Astrocyte (in vitro differentiated cells and primary cell): ENCODE results near the gene SYCE3. TPM values are rescaled to one million over a fixed set of nuclear protein-coding genes. Genes with fewer than 3 reads are reported as not detected.

Source experiments
- DNase-seq: peaks from one replicate; pipeline ENCODE4 v3.0.0-alpha.2; 2010; ENCODE audit warnings: low read depth
- FAIRE-seq: peaks from 2 replicates; lab custom pipeline; 2011; peaks lifted over from hg19 to GRCh38; lab: Jason Lieb, UNC
- H2AFZ ChIP-seq: 2 replicates; pipeline ENCODE4 v1.6.0; 2012; ENCODE audit warnings: low read depth, low read length, inconsistent platforms
- H3K27ac ChIP-seq: 2 replicates; pipeline ENCODE4 v1.5.1; 2011; ENCODE audit warnings: low read depth, low read length, inconsistent platforms
- H3K27me3 ChIP-seq: 2 replicates; pipeline ENCODE4 v1.6.0; 2011; ENCODE audit warnings: low read length, inconsistent platforms; ENCODE audit not compliant: insufficient read depth
- H3K36me3 ChIP-seq: 2 replicates; pipeline ENCODE4 v1.5.1; 2011; ENCODE audit warnings: low read length, inconsistent platforms; ENCODE audit not compliant: insufficient read depth
- H3K4me1 ChIP-seq: 2 replicates; pipeline ENCODE4 v1.5.1; 2011; ENCODE audit warnings: low read length, inconsistent platforms; ENCODE audit not compliant: insufficient read depth
- H3K4me2 ChIP-seq: 2 replicates; pipeline ENCODE4 v1.6.0; 2012; ENCODE audit warnings: low read length, inconsistent platforms
- H3K4me3 ChIP-seq: 2 replicates; pipeline ENCODE4 v1.5.1; 2011; ENCODE audit warnings: low read depth, mild to moderate bottlenecking, low read length, inconsistent platforms; ENCODE audit not compliant: insufficient read depth
- H3K79me2 ChIP-seq: 2 replicates; pipeline ENCODE4 v1.6.0; 2012; ENCODE audit warnings: mild to moderate bottlenecking, low read length, inconsistent platforms; ENCODE audit not compliant: insufficient read depth
- H3K9ac ChIP-seq: 2 replicates; pipeline ENCODE4 v1.6.0; 2012; ENCODE audit warnings: mild to moderate bottlenecking, low read length, inconsistent platforms
- H3K9me3 ChIP-seq: 2 replicates; pipeline ENCODE4 v1.5.1; 2012; ENCODE audit warnings: low read depth, mild to moderate bottlenecking, low read length, inconsistent platforms; ENCODE audit not compliant: insufficient read depth
- H4K20me1 ChIP-seq: 2 replicates; pipeline ENCODE4 v1.6.0; 2012; ENCODE audit warnings: low read length, inconsistent platforms; ENCODE audit not compliant: insufficient read depth
- H3K27ac Mint-ChIP-seq: one replicate; pipeline ENCODE4 v1.8.0; 2021; ENCODE audit warnings: mild to moderate bottlenecking, mixed read lengths; ENCODE audit not compliant: unreplicated experiment
- H3K27me3 Mint-ChIP-seq: one replicate; pipeline ENCODE4 v1.8.0; 2021; ENCODE audit warnings: low read depth, mixed read lengths; ENCODE audit not compliant: unreplicated experiment
- H3K36me3 Mint-ChIP-seq: one replicate; pipeline ENCODE4 v1.8.0; 2021; ENCODE audit warnings: low read depth, mixed read lengths; ENCODE audit not compliant: unreplicated experiment
- H3K4me1 Mint-ChIP-seq: one replicate; pipeline ENCODE4 v1.8.0; 2021; ENCODE audit warnings: low read depth, mixed read lengths; ENCODE audit not compliant: unreplicated experiment
- H3K4me3 Mint-ChIP-seq: one replicate; pipeline ENCODE4 v1.8.0; 2021; ENCODE audit warnings: mild to moderate bottlenecking, moderate library complexity, mixed read lengths; ENCODE audit not compliant: unreplicated experiment
- H3K9me3 Mint-ChIP-seq: one replicate; pipeline ENCODE4 v1.8.0; 2021; ENCODE audit warnings: mild to moderate bottlenecking, mixed read lengths; ENCODE audit not compliant: unreplicated experiment
- EZH2 ChIP-seq: IDR thresholded peaks from 2 replicates; pipeline ENCODE4 v1.6.1; 2012; ENCODE audit warnings: mild to moderate bottlenecking, low read length, inconsistent platforms; ENCODE audit not compliant: insufficient read depth
- total RNA-seq: library from RNA; stranded (reverse); gene quantifications from 2 replicates; pipeline ENCODE4 v1.2.1, GENCODE V29; 2021
- TF ChIP-seq, protein P1 (sequence below): IDR thresholded peaks from 2 replicates; pipeline ENCODE4 v1.5.1; 2011; ENCODE audit warnings: low read depth, mild to moderate bottlenecking, inconsistent platforms, low read length, moderate library complexity; ENCODE audit not compliant: insufficient read depth

Gene SYCE3
- total RNA-seq, 1 donor from 2014 or later, result not detected

DNA sequence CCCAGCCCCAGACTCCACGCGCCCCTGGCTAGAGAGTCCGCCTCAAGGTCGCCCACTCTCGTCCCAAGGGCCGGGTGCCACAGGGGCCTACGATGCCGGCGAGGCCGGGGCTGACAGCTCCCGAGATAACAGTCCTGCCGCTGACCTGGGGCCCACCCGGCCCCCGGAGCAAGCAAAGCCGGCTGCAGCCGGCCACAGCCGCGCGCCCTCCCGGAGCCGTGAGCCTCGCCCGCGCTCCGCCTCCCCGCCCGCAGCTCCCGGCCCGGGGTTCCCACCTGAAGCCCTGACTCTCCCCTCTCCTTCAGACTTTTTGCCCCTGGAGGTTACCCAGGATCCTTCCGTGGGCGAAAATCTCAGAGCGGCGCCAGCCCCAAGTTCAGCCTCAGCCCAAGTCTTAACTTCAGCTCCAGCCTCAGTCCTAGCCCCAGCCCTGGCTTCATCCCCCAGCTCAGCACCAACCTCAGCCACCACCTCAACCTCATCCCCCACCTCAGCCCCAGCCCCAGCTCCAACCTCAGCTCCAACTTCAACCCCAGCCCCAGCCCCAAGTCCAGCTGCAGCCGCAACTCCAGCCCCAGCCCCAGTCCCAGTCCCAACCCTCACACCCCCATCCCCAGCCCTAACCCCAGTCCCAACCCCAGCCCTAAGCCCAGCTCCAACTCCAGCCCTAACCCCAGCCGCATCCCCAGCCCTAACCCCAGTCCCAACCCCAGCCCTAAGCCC is 15.3 kb downstream of the SYCE3 start:
- H2AFZ ChIP-seq, result no peak overlapping the region
- no peak overlapping the region for H3K4me2 ChIP-seq
- no peak overlapping the region for H3K4me3 ChIP-seq
- peaks cover 26% of the 10 kb centered on the region for H3K27me3 ChIP-seq
- Mint-ChIP-seq H3K9me3 (no peaks in the 10 kb centered on the region), H3K27me3 (peaks cover 33% of the 10 kb centered on the region), H3K4me3 (no peak overlapping the region), H3K36me3 (no peaks in the 10 kb centered on the region), H3K4me1 (peaks cover 5% of the 10 kb centered on the region), H3K27ac (no peak overlapping the region)
- no peaks in the 10 kb centered on the region for H3K9me3 ChIP-seq
- FAIRE-seq (no peak), DNase-seq (no peak)
- H3K9ac ChIP-seq, result no peak overlapping the region
- peak; percentile 65 for TF ChIP-seq EZH2
- TF ChIP-seq, protein P1, sequence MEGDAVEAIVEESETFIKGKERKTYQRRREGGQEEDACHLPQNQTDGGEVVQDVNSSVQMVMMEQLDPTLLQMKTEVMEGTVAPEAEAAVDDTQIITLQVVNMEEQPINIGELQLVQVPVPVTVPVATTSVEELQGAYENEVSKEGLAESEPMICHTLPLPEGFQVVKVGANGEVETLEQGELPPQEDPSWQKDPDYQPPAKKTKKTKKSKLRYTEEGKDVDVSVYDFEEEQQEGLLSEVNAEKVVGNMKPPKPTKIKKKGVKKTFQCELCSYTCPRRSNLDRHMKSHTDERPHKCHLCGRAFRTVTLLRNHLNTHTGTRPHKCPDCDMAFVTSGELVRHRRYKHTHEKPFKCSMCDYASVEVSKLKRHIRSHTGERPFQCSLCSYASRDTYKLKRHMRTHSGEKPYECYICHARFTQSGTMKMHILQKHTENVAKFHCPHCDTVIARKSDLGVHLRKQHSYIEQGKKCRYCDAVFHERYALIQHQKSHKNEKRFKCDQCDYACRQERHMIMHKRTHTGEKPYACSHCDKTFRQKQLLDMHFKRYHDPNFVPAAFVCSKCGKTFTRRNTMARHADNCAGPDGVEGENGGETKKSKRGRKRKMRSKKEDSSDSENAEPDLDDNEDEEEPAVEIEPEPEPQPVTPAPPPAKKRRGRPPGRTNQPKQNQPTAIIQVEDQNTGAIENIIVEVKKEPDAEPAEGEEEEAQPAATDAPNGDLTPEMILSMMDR, result no peak
- no peaks in the 10 kb centered on the region for H3K36me3 ChIP-seq
- H3K79me2 ChIP-seq, result no peaks in the 10 kb centered on the region
- H3K4me1 ChIP-seq, result no peaks in the 10 kb centered on the region
- H4K20me1 ChIP-seq, result no peaks in the 10 kb centered on the region
- no peak overlapping the region for H3K27ac ChIP-seq

- Histone ChIP-seq H3K27me3 (peaks cover 24% of the 10 kb centered on the region), H4K20me1 (no peaks in the 10 kb centered on the region), H3K27ac (no peak overlapping the region), H2AFZ (no peak overlapping the region), H3K9me3 (no peaks in the 10 kb centered on the region), H3K4me2 (no peak overlapping the region), H3K4me3 (no peak overlapping the region), H3K4me1 (no peaks in the 10 kb centered on the region), H3K79me2 (no peaks in the 10 kb centered on the region), H3K36me3 (no peaks in the 10 kb centered on the region), H3K9ac (no peak overlapping the region)
- no peak overlapping the region for H3K4me3 Mint-ChIP-seq
- FAIRE-seq, result no peak
- TF ChIP-seq, protein P1, result no peak
- TF ChIP-seq EZH2, result no peak
- H3K27ac Mint-ChIP-seq, result peak overlapping the region; percentile 53
- H3K27me3 Mint-ChIP-seq, result peaks cover 29% of the 10 kb centered on the region
- peaks cover 5% of the 10 kb centered on the region for H3K4me1 Mint-ChIP-seq
- H3K36me3 Mint-ChIP-seq, result no peaks in the 10 kb centered on the region
- DNase-seq, result no peak
- no peaks in the 10 kb centered on the region for H3K9me3 Mint-ChIP-seq
Observed at GRCh38 chr22:50546326-50547262, 16.1 kb downstream of the SYCE3 start.
